Measurements from ENCODE around the gene CNGA3.
"Not testable (repeated sequence)": the region's sequence is repeated elsewhere in the genome, so short reads cannot be mapped to it uniquely, and the experiment has no call there.

Gene CNGA3

GRCh38 chr2:98404556-98405250 lies 58.4 kb downstream of the CNGA3 start:
- DNase-seq = no peak

GRCh38 chr2:98405301-98405700 lies 59.0 kb downstream of the CNGA3 start:
- DNase-seq = no peak

GRCh38 chr2:98408155-98408554 lies 61.9 kb downstream of the CNGA3 start:
- DNase-seq = no peak

- peak; percentile 36 to 68 for DNase-seq
These were observed 66.6 kb downstream of the CNGA3 start for GRCh38 chr2:98412751-98413458.

GRCh38 chr2:98414246-98414645 lies 68.0 kb downstream of the CNGA3 start:
- DNase-seq = not testable (repeated sequence)

- DNase-seq = not testable (repeated sequence)
These were observed 69.5 kb downstream of the CNGA3 start for GRCh38 chr2:98415719-98416248.

GRCh38 chr2:98416383-98417159 lies 70.3 kb downstream of the CNGA3 start:
- no peak for DNase-seq

- no peak for DNase-seq
These were observed 73.3 kb downstream of the CNGA3 start for GRCh38 chr2:98419544-98419943.

GRCh38 chr2:98419977-98420725 lies 73.9 kb downstream of the CNGA3 start:
- DNase-seq = no peak

- no peak for DNase-seq
These were observed 76.2 kb downstream of the CNGA3 start for GRCh38 chr2:98422449-98422848.

- DNase-seq = no peak
These were observed 80.5 kb downstream of the CNGA3 start for GRCh38 chr2:98426771-98427170.

- DNase-seq = no peak
These were observed 85.9 kb downstream of the CNGA3 start for GRCh38 chr2:98432145-98432544.

- no peak for DNase-seq
These were observed 87.2 kb downstream of the CNGA3 start for GRCh38 chr2:98433363-98433964.

GRCh38 chr2:98434492-98434891 lies 88.2 kb downstream of the CNGA3 start:
- DNase-seq = no peak

GRCh38 chr2:98435670-98436069 lies 89.4 kb downstream of the CNGA3 start:
- DNase-seq = not testable (repeated sequence)

GRCh38 chr2:98436734-98437133 lies 90.5 kb downstream of the CNGA3 start:
- DNase-seq = no peak

GRCh38 chr2:98438190-98439133 lies 92.2 kb downstream of the CNGA3 start:
- no peak for DNase-seq

- DNase-seq = no peak
These were observed 95.6 kb downstream of the CNGA3 start for GRCh38 chr2:98441706-98442450.

GRCh38 chr2:98442488-98442887 lies 96.2 kb downstream of the CNGA3 start:
- no peak for DNase-seq

- peak; percentile 81 to 83 for DNase-seq
These were observed 98.3 kb downstream of the CNGA3 start, which contains the start of gene INPP4A for GRCh38 chr2:98444436-98445176. Gene INPP4A, plus strand, starts transcription at chr2:98444858. Its CDS starts 75,191 bp downstream, at chr2:98520049.
